GM12801 (cell line): ENCODE data around the gene GBA2.

Experiments
- TF ChIP-seq, protein P1 (sequence below): IDR thresholded peaks from one replicate; pipeline ENCODE4 v1.5.1; 2011; ENCODE audit warnings: control low read depth; ENCODE audit not compliant: insufficient read length; ENCODE audit errors: extremely low read depth

GBA2 gene

DNA sequence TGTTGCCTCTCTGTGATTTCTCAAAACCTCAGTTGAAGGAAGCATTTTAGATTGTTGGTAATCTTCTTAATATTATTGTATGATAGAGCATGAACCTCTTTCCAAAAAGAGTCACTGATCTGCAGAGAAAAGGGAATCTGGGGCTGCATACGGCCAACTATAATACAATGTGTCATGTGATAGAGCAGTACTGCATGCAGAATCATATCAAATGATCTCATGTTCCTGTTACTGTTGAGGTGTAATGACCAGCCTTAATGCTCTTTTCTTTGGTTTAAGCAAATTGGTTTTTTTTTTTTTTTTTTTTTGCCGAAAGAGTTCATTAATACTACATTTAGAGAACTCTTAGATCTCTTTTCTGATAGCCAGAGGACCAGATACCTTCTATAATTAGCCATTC lies 18.0 kb upstream of the GBA2 start:
- TF ChIP-seq, protein P1, sequence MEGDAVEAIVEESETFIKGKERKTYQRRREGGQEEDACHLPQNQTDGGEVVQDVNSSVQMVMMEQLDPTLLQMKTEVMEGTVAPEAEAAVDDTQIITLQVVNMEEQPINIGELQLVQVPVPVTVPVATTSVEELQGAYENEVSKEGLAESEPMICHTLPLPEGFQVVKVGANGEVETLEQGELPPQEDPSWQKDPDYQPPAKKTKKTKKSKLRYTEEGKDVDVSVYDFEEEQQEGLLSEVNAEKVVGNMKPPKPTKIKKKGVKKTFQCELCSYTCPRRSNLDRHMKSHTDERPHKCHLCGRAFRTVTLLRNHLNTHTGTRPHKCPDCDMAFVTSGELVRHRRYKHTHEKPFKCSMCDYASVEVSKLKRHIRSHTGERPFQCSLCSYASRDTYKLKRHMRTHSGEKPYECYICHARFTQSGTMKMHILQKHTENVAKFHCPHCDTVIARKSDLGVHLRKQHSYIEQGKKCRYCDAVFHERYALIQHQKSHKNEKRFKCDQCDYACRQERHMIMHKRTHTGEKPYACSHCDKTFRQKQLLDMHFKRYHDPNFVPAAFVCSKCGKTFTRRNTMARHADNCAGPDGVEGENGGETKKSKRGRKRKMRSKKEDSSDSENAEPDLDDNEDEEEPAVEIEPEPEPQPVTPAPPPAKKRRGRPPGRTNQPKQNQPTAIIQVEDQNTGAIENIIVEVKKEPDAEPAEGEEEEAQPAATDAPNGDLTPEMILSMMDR = no peak

DNA sequence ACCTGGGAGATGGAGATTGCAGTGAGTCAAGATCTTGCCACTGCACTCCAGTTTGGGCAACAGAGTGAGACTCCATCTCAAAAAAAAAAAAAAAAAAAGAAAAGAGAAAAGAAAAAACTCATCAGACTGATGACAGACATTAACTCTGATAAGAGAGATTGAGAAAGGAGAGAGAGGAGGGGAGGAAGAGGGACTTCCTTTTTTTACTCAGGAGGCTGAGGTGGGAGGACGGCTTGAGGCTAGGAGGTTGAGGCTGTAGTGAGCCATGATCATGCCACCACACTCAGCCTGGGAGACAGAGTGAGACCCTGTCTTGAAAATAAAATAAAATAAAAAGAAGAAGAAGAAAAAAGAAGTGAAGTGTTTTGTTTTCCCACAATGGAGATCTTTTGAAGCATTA lies 14.8 kb upstream of the GBA2 start:
- TF ChIP-seq, protein P1 = no peak

DNA sequence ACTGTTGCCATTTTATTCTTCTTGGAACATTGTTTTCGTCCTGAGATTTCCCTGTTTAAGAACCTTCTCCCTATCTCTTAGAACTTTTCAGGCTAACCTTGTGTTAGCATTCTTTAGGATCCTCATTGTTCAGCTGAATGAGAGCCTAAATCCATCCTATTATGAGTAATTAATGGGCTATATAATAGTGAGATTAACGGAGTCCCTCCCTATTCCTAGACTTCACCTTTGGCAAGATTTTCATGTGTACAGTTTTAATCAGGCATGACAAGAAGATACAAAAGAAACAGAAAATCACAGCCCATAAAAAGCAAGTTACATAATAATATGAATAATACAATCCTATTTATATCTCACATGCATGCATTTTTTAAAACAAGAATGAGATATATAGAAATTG lies 14.2 kb upstream of the GBA2 start:
- TF ChIP-seq, protein P1 = no peak

DNA sequence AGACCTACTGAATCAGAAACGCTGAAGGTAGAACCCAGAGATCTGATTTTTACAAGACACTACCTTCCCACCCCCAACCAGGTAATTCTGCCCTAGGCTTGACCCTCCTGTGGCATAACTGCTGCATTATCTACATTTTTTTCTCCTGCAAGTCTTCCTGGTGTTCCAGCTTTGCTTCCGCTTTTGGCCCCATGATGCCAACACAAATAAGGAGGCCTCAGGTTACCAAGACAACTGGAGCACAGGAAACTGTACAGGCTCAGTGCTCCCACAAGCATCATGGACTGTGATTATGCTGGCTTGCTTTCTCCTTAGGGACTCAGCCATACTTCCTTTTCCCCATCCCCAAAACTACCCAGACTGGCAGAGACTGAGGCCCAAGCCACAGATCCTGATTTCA lies 11.6 kb upstream of the GBA2 start:
- TF ChIP-seq, protein P1 = no peak

DNA sequence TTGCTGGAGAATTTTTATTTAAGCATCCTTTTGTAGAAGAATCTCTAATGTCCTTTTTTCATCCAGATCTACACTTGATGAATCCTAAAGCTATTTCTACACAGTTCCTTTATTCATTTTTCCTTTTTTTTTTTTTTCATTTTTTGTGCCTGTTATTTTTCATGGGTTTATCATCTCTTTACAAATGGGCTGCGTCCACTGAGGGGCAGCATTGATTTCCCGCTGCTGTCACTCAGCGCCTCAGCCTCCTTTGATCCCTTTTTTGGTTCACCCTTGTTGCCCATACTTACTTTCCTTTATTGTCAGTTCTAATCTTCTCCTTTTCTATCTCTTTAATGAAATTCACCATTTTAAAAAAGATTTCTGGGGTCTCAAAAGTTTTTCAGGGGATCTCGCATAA lies 10.8 kb upstream of the GBA2 start:
- TF ChIP-seq, protein P1 = no peak

DNA sequence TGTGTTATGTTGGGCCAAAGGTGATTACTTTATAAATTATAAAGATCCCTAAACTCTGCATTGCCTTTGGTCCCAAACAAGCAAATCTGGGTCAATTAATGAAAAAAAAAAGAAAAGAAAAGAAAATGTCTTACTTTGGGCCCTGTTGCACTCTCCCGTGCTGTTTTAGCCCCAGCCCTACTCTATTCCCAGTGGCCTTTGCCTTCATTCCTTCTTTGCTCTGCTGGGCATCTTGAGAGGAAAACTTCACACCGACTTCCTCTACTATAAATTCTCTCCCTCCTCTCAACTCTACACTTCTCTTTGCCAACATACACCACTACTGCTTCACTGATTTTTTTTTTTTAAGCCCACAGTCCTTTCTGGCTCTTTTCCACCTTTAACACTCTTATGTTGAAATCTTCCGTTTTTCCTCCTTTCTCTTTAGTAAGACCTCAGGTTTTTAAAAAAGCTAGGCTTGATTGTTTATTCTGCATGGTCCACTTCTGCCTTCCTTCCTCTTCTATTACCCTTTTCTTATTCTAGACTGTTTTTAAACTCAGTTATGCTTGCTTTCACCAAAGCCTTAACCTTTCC lies 9.5 kb upstream of the GBA2 start:
- TF ChIP-seq, protein P1 = no peak

DNA sequence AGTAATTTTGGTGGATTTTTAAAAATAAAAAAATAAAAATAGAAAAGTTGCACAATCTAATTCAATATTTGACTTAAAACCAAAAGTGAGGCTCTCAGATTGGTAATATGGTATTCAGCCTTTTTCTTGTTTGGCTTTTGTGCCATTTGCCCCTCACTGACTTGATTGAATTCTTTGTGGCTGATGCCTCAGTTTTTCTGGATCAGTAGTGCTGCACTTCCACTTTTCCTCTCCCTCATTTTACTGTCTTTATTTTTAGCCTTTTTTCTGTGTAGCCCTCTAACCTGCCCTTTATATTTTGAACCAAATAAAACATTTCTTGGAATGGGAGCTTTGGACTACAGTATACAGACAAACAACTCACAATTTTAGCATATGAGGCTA lies 8.9 kb upstream of the GBA2 start:
- TF ChIP-seq, protein P1 = no peak

DNA sequence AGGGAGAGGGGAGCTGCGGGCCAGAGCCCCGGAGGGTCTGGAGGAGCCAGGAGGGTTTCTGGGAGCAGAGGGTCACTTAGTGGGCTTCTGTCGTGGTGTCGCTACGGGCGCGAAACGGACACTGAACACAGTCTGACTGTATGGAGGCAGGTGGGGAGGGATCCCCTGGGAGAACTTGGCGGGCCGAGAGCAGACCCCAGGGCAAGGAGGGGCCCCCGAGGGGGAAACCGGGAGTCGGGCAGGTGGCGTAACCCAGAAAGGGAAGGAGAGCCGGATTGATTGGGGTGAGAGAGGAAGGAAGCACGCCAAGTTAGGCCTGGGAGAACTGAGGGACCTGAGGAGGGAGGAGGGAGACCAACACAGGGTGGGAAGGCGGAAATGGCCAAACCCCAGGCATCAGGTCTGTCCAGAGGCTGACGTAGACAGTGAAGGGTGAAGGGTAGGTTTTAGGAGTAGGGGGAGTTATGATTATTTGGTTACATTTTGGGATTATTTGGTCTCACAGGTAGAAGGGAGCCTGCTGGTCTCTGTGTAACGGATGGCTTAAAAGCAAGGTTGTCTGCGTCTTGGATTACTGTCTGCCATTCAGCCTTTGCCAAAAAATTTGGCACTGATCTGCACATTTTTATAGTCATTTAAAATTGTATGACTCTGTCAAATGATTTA lies 8.3 kb upstream of the GBA2 start:
- TF ChIP-seq, protein P1 = no peak
